Right lobe of liver (tissue), 4 donors: ENCODE results near the gene RASIP1.

Source experiments
- POLR2A ChIP-seq: fragments of 450-650 bp; IDR thresholded peaks from one replicate; pipeline ENCODE4 v1.6.1; 2017; ENCODE audit warnings: antibody characterized with exemption, mild to moderate bottlenecking
- TF ChIP-seq, protein P1 (sequence below), 4 donors: fragments of 200-600 bp in 3 of 4; fragments of 450-650 bp in 1 of 4; IDR thresholded peaks; one replicate each; pipeline versions ENCODE4 v1.5.1 to v1.8.0; 2016 to 2022; ENCODE audit warnings: antibody characterized with exemption in 4 of 4, mild to moderate bottlenecking in 2 of 4
- donor health status: DM: no; HTN: no; CAD: no.
- donor health status: DM: no; HTN: no; CAD: no.
- donor health status: DM: no; HTN: yes; CAD: no.

DNA sequence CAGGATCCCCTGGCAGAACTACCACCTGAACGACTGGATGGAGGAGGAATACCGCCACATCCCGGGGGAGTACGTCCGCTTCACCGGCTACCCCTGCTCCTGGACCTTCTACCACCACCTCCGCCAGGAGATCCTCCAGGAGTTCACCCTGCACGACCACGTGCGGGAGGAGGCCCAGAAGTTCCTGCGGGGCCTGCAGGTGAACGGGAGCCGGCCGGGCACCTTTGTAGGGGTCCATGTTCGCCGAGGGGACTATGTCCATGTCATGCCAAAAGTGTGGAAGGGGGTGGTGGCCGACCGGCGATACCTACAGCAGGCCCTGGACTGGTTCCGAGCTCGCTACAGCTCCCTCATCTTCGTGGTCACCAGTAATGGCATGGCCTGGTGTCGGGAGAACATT lies 37.1 kb downstream of the RASIP1 start:
- TF ChIP-seq, protein P1, sequence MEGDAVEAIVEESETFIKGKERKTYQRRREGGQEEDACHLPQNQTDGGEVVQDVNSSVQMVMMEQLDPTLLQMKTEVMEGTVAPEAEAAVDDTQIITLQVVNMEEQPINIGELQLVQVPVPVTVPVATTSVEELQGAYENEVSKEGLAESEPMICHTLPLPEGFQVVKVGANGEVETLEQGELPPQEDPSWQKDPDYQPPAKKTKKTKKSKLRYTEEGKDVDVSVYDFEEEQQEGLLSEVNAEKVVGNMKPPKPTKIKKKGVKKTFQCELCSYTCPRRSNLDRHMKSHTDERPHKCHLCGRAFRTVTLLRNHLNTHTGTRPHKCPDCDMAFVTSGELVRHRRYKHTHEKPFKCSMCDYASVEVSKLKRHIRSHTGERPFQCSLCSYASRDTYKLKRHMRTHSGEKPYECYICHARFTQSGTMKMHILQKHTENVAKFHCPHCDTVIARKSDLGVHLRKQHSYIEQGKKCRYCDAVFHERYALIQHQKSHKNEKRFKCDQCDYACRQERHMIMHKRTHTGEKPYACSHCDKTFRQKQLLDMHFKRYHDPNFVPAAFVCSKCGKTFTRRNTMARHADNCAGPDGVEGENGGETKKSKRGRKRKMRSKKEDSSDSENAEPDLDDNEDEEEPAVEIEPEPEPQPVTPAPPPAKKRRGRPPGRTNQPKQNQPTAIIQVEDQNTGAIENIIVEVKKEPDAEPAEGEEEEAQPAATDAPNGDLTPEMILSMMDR (IDR thresholded peaks at IDR 0.05), result no peak
- no peak for TF ChIP-seq POLR2A
